Parathyroid adenoma (tissue), 2 donors: Measurements from ENCODE around the gene AKAP4.

Source experiments
- H2AFZ ChIP-seq: fragments of 300-600 bp; sonication (generic); one replicate; pipeline ENCODE4 v1.7.0; 2017; ENCODE audit warnings: antibody characterized with exemption, mild to moderate bottlenecking
- H3K27ac ChIP-seq: fragments of 300-600 bp; sonication (generic); one replicate; pipeline ENCODE4 v1.7.0; 2017
- H3K27me3 ChIP-seq: fragments of 300-600 bp; sonication (generic); one replicate; pipeline ENCODE4 v1.7.0; 2017; ENCODE audit warnings: low read length; ENCODE audit not compliant: control insufficient read depth, insufficient read depth
- H3K36me3 ChIP-seq: fragments of 300-600 bp; sonication (generic); one replicate; pipeline ENCODE4 v1.7.0; 2017; ENCODE audit warnings: low read length; ENCODE audit not compliant: control insufficient read depth, insufficient read depth
- H3K4me1 ChIP-seq: fragments of 300-600 bp; sonication (generic); one replicate; pipeline ENCODE4 v1.7.0; 2017; ENCODE audit warnings: control low read depth
- H3K4me2 ChIP-seq: fragments of 300-600 bp; sonication (generic); one replicate; pipeline ENCODE4 v1.7.0; 2017; ENCODE audit warnings: low read length
- H3K4me3 ChIP-seq: fragments of 300-600 bp; sonication (generic); one replicate; pipeline ENCODE4 v1.7.0; 2017; ENCODE audit warnings: low read depth, low read length
- H3K79me2 ChIP-seq: fragments of 300-600 bp; sonication (generic); one replicate; pipeline ENCODE4 v1.7.0; 2017; ENCODE audit warnings: control low read depth
- H3K9ac ChIP-seq: fragments of 300-600 bp; sonication (generic); one replicate; pipeline ENCODE4 v1.7.0; 2017; ENCODE audit warnings: mild to moderate bottlenecking
- H3K9me3 ChIP-seq: fragments of 300-600 bp; sonication (generic); one replicate; pipeline ENCODE4 v1.7.0; 2017; ENCODE audit warnings: low read length; ENCODE audit not compliant: control insufficient read depth
- CTCF ChIP-seq: fragments of 300-600 bp; sonication (generic); IDR thresholded peaks from one replicate; pipeline ENCODE4 v1.7.0; 2017; ENCODE audit warnings: antibody characterized with exemption, mild to moderate bottlenecking
- donor health status: primary hyperparathyroidism.

The AKAP4 gene

GRCh38 chrX:50158593-50158992 lies 42.2 kb downstream of the AKAP4 start:
- no peak overlapping the region for H3K4me3 ChIP-seq
- H3K9me3 ChIP-seq: no peaks in the 10 kb centered on the region
- H3K4me1 ChIP-seq: no peaks in the 10 kb centered on the region
- no peak for TF ChIP-seq CTCF
- no peaks in the 10 kb centered on the region for H3K79me2 ChIP-seq
- H3K27ac ChIP-seq: no peak overlapping the region
- H3K27me3 ChIP-seq: no peaks in the 10 kb centered on the region
- H3K9ac ChIP-seq: no peak overlapping the region
- H3K4me2 ChIP-seq: no peak overlapping the region
- H2AFZ ChIP-seq: no peak overlapping the region
- H3K36me3 ChIP-seq: no peaks in the 10 kb centered on the region

GRCh38 chrX:50157545-50158135 lies 43.2 kb downstream of the AKAP4 start:
- no peaks in the 10 kb centered on the region for H3K4me1 ChIP-seq
- H3K79me2 ChIP-seq: no peaks in the 10 kb centered on the region
- no peak overlapping the region for H2AFZ ChIP-seq
- H3K9me3 ChIP-seq: no peaks in the 10 kb centered on the region
- no peak overlapping the region for H3K9ac ChIP-seq
- TF ChIP-seq CTCF: no peak
- no peaks in the 10 kb centered on the region for H3K36me3 ChIP-seq
- no peak overlapping the region for H3K4me2 ChIP-seq
- H3K27ac ChIP-seq: no peak overlapping the region
- no peaks in the 10 kb centered on the region for H3K27me3 ChIP-seq
- H3K4me3 ChIP-seq: no peak overlapping the region

GRCh38 chrX:50154429-50154828 lies 46.4 kb downstream of the AKAP4 start:
- no peak overlapping the region for H3K9ac ChIP-seq
- no peaks in the 10 kb centered on the region for H3K9me3 ChIP-seq
- no peaks in the 10 kb centered on the region for H3K79me2 ChIP-seq
- H3K36me3 ChIP-seq: no peaks in the 10 kb centered on the region
- H2AFZ ChIP-seq: no peak overlapping the region
- no peak overlapping the region for H3K4me3 ChIP-seq
- no peaks in the 10 kb centered on the region for H3K4me1 ChIP-seq
- no peak overlapping the region for H3K4me2 ChIP-seq
- TF ChIP-seq CTCF: no peak
- H3K27me3 ChIP-seq: no peaks in the 10 kb centered on the region
- no peak overlapping the region for H3K27ac ChIP-seq

- TF ChIP-seq CTCF: no peak
- H3K9ac ChIP-seq: no peak overlapping the region
- no peaks in the 10 kb centered on the region for H3K36me3 ChIP-seq
- H3K27ac ChIP-seq: no peak overlapping the region
- H3K4me1 ChIP-seq: no peaks in the 10 kb centered on the region
- H3K9me3 ChIP-seq: no peaks in the 10 kb centered on the region
- H3K79me2 ChIP-seq: no peaks in the 10 kb centered on the region
- H3K27me3 ChIP-seq: no peaks in the 10 kb centered on the region
- H3K4me3 ChIP-seq: no peak overlapping the region
- no peak overlapping the region for H2AFZ ChIP-seq
- H3K4me2 ChIP-seq: no peak overlapping the region
Observed at GRCh38 chrX:50152456-50152855, 48.4 kb downstream of the AKAP4 start.

- Histone ChIP-seq H3K79me2 (no peaks in the 10 kb centered on the region), H3K4me2 (no peak overlapping the region), H2AFZ (no peak overlapping the region), H3K4me3 (no peak overlapping the region), H3K9ac (no peak overlapping the region), H3K36me3 (no peaks in the 10 kb centered on the region), H3K4me1 (no peaks in the 10 kb centered on the region), H3K27ac (no peak overlapping the region), H3K9me3 (no peaks in the 10 kb centered on the region), H3K27me3 (no peaks in the 10 kb centered on the region)
- TF ChIP-seq CTCF: no peak
Observed at GRCh38 chrX:50147972-50148371, 52.8 kb downstream of the AKAP4 start.
